BLaER1 (cell line): ENCODE measurements around the gene PIGP.
"Not testable (repeated sequence)": the region's sequence is repeated elsewhere in the genome, so short reads cannot be mapped to it uniquely, and the experiment has no call there.

Experiments used
- H3K27ac ChIP-seq: shearing (Covaris generic); formaldehyde crosslinking; 2 replicates; pipeline ENCODE4 v1.8.1; 2022
- H3K27me3 ChIP-seq: shearing (Covaris generic); formaldehyde crosslinking; 2 replicates; pipeline ENCODE4 v1.8.1; 2022
- H3K36me3 ChIP-seq: shearing (Covaris generic); formaldehyde crosslinking; 2 replicates; pipeline ENCODE4 v1.8.1; 2022
- H3K4me1 ChIP-seq: shearing (Covaris generic); formaldehyde crosslinking; 2 replicates; pipeline ENCODE4 v1.8.1; 2022
- H3K4me2 ChIP-seq: shearing (Covaris generic); formaldehyde crosslinking; 2 replicates; pipeline ENCODE4 v1.8.1; 2022
- H3K4me3 ChIP-seq: shearing (Covaris generic); formaldehyde crosslinking; 2 replicates; pipeline ENCODE4 v1.8.1; 2022
- H3K9ac ChIP-seq: shearing (Covaris generic); formaldehyde crosslinking; 2 replicates; pipeline ENCODE4 v1.8.1; 2022
- H3K9me3 ChIP-seq: shearing (Covaris generic); formaldehyde crosslinking; 2 replicates; pipeline ENCODE4 v1.8.1; 2022
- H4K20me1 ChIP-seq: shearing (Covaris generic); formaldehyde crosslinking; 2 replicates; pipeline ENCODE4 v1.8.1; 2022
- Cebpa-rat ChIP-seq: shearing (Covaris generic); IDR thresholded peaks from 2 replicates; pipeline ENCODE4 v1.8.1; 2022

PIGP gene

DNA sequence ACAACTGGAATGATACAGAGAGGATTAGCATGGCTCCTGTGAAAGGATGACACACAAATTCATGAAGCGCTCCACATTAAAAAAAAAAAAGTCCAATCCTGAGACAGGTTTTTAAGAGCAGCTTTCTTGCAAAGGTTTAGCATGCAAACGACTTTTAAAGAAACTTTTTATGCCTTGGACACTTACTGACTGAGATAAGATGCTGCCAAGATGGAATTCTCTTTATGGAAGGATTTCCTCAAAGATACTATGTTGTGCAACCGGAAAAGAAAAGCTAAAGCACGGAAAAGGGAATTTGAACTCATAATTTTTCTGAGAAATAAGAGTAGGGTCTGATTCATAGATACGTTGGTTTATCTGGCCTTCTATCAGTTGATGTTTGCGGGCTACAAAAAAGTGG is 27.3 kb downstream of the PIGP start:
- Histone ChIP-seq H3K4me1 (peaks cover 66% of the 10 kb centered on the region), H3K9ac (peak overlapping the region; percentile 43), H4K20me1 (no peaks in the 10 kb centered on the region), H3K27ac (peak overlapping the region; percentile 77), H3K9me3 (no peaks in the 10 kb centered on the region), H3K36me3 (no peaks in the 10 kb centered on the region), H3K27me3 (no peaks in the 10 kb centered on the region), H3K4me2 (peak overlapping the region; percentile 72), H3K4me3 (no peak overlapping the region)
- TF ChIP-seq Cebpa-rat: no peak

- Histone ChIP-seq H3K4me2 (peak overlapping the region; percentile 72), H3K4me3 (no peak overlapping the region), H3K9ac (peak overlapping the region; percentile 43; the same call in 1 of the 2 replicates), H3K36me3 (no peaks in the 10 kb centered on the region), H3K9me3 (no peaks in the 10 kb centered on the region), H3K27ac (peak overlapping the region; percentile 83), H4K20me1 (no peaks in the 10 kb centered on the region), H3K4me1 (peaks cover 66% of the 10 kb centered on the region), H3K27me3 (no peaks in the 10 kb centered on the region)
- no peak for TF ChIP-seq Cebpa-rat
These were observed 27.7 kb downstream of the PIGP start for GRCh38 chr21:37045149-37045548.

DNA sequence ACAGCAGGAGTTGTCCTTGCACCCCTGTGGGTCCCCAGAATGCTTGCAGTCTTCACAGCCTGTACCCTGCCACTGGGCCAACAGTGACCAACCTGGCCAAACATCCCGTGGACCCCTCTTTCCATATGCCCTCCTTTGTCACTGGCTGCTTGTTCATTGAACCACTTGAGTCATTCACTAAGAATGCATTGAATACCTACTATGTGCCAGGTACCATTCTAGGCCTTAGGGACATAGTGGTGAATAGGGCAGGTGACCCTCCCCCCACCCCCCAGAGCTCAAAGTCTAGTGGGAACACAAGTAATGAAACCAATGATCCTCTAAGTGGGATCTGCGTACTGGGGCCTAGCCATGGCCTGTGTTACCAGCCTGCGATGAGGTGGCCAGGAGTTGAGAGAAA is 28.2 kb downstream of the PIGP start:
- Histone ChIP-seq H4K20me1 (no peaks in the 10 kb centered on the region), H3K27ac (peak overlapping the region; percentile 83), H3K36me3 (no peaks in the 10 kb centered on the region), H3K9me3 (no peaks in the 10 kb centered on the region), H3K4me2 (peak overlapping the region; percentile 72), H3K9ac (peak overlapping the region; percentile 41; the same call in 1 of the 2 replicates), H3K4me1 (peaks cover 66% of the 10 kb centered on the region), H3K4me3 (no peak overlapping the region), H3K27me3 (no peaks in the 10 kb centered on the region)
- no peak for TF ChIP-seq Cebpa-rat

- no peaks in the 10 kb centered on the region for H3K36me3 ChIP-seq
- no peaks in the 10 kb centered on the region for H3K9me3 ChIP-seq
- no peaks in the 10 kb centered on the region for H4K20me1 ChIP-seq
- no peak overlapping the region for H3K4me3 ChIP-seq
- peaks cover 66% of the 10 kb centered on the region for H3K4me1 ChIP-seq
- no peak overlapping the region for H3K9ac ChIP-seq
- TF ChIP-seq Cebpa-rat: no peak
- H3K4me2 ChIP-seq: peak overlapping the region; percentile 72
- peak overlapping the region; percentile 83 for H3K27ac ChIP-seq
- H3K27me3 ChIP-seq: no peaks in the 10 kb centered on the region
These were observed 29.1 kb downstream of the PIGP start for GRCh38 chr21:37043818-37044217.

DNA sequence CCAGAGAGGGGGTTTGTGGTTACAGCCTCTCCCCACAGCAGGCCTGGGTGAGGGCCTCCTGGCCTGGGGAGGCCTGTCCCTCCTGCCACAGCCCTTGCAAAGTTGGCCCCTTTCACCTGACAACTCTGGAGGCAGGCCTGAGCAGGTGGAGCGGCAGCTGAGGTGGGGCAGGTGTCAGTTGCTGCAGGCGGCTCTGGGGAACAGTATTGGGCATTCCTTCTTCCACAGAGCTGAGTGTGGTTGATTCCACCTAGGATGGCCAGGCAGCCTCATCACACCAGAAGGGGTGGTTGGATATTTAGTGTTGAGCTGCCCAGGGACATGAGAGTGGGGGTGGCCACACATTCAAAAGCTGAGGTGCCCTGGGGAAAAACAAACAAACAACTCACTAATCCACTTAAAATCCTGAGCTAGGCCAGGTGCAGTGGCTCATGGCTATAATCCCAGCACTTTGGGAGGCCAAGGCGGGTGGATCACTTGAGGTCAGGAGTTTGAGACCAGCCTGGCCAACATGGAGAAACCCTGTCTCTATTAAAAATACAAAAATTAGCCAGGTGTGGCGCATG is 31.1 kb downstream of the PIGP start:
- H3K4me2 ChIP-seq: peak overlapping the region; percentile 0; the same call in 1 of the 2 replicates
- no peaks in the 10 kb centered on the region for H3K9me3 ChIP-seq
- H3K9ac ChIP-seq: no peak overlapping the region; the same call in 1 of the 2 replicates
- H3K36me3 ChIP-seq: no peaks in the 10 kb centered on the region
- no peak for TF ChIP-seq Cebpa-rat
- H3K27me3 ChIP-seq: no peaks in the 10 kb centered on the region
- no peak overlapping the region for H3K27ac ChIP-seq
- H4K20me1 ChIP-seq: no peaks in the 10 kb centered on the region
- H3K4me3 ChIP-seq: no peak overlapping the region
- peaks cover 56% of the 10 kb centered on the region for H3K4me1 ChIP-seq

- Histone ChIP-seq H3K27ac (no peak overlapping the region), H3K36me3 (no peaks in the 10 kb centered on the region), H3K4me1 (peaks cover 40% of the 10 kb centered on the region), H3K4me3 (no peak overlapping the region), H4K20me1 (no peaks in the 10 kb centered on the region), H3K4me2 (no peak overlapping the region), H3K9ac (no peak overlapping the region), H3K27me3 (no peaks in the 10 kb centered on the region), H3K9me3 (no peaks in the 10 kb centered on the region)
- no peak for TF ChIP-seq Cebpa-rat
These were observed 32.7 kb downstream of the PIGP start for GRCh38 chr21:37040212-37040611.

DNA sequence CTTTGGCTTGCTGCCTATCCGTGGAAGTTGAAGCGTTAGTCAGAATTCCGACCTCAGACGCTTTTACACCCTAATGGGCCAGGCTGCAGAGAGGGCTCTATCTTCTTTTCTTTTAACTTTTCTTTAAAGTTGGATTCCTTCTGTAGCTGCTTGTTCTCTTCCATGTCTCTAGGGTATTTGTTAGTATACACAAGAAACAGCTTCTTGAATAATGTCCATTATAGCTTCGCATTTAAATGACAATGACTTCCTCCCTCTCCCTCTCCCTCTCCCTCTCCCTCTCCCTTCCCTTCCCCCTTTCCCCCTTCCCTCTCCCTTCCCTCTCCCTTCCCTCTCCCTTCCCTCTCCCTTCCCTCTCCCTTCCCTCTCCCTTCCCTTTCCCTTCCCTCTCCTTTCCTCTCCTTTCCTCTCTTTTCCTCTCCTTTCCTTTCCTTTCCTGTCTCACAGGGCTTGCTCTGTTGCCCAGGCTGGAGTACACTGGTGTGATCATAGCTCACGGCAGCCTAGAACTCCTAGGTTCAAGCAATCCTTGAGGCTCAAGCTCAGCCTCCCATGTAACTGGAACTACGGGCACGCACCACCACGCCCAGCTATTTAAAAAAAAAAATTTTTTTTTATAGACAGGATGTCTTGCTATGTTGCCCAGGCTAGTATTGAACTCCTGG is 33.3 kb downstream of the PIGP start:
- Histone ChIP-seq H3K36me3 (no peaks in the 10 kb centered on the region), H3K4me3 (no peak overlapping the region), H3K4me1 (peaks cover 33% of the 10 kb centered on the region), H3K9ac (no peak overlapping the region), H4K20me1 (no peaks in the 10 kb centered on the region), H3K4me2 (no peak overlapping the region), H3K27ac (no peak overlapping the region), H3K9me3 (no peaks in the 10 kb centered on the region), H3K27me3 (no peaks in the 10 kb centered on the region)
- TF ChIP-seq Cebpa-rat: no peak

- no peak overlapping the region for H3K27ac ChIP-seq
- no peak for TF ChIP-seq Cebpa-rat
- no peaks in the 10 kb centered on the region for H4K20me1 ChIP-seq
- no peaks in the 10 kb centered on the region for H3K9me3 ChIP-seq
- H3K9ac ChIP-seq: no peak overlapping the region
- no peaks in the 10 kb centered on the region for H3K36me3 ChIP-seq
- no peak overlapping the region for H3K4me3 ChIP-seq
- H3K4me2 ChIP-seq: no peak overlapping the region
- H3K4me1 ChIP-seq: peaks cover 9% of the 10 kb centered on the region
- H3K27me3 ChIP-seq: no peaks in the 10 kb centered on the region
These were observed 36.7 kb downstream of the PIGP start for GRCh38 chr21:37036177-37036576.

- H3K9ac ChIP-seq, H3K4me1 ChIP-seq, H3K4me3 ChIP-seq, H4K20me1 ChIP-seq, H3K4me2 ChIP-seq, H3K36me3 ChIP-seq, H3K9me3 ChIP-seq, H3K27me3 ChIP-seq, H3K27ac ChIP-seq: not testable (repeated sequence)
These were observed 38.5 kb downstream of the PIGP start for GRCh38 chr21:37034394-37034793.

- H3K4me2 ChIP-seq: peak overlapping the region; percentile 6; the same call in 1 of the 2 replicates
- H3K27me3 ChIP-seq: no peaks in the 10 kb centered on the region
- H3K9me3 ChIP-seq: no peaks in the 10 kb centered on the region
- H4K20me1 ChIP-seq: no peaks in the 10 kb centered on the region
- H3K36me3 ChIP-seq: no peaks in the 10 kb centered on the region
- peaks cover 9% of the 10 kb centered on the region for H3K4me1 ChIP-seq
- TF ChIP-seq Cebpa-rat: no peak
- H3K9ac ChIP-seq: no peak overlapping the region
- no peak overlapping the region for H3K4me3 ChIP-seq
- no peak overlapping the region for H3K27ac ChIP-seq
These were observed 39.9 kb downstream of the PIGP start for GRCh38 chr21:37032877-37033471.
